GM23338 (cell line): ENCODE results near the gene CDC42BPA. TPM values are rescaled to one million over a fixed set of nuclear protein-coding genes. Genes with fewer than 3 reads are reported as not detected.

Source experiments
- ATAC-seq: fragments of 200-7000 bp; cut with Tn5 transposase; 3 replicates; pipeline ENCODE4 v1.9.1; 2020
- DNase-seq: peaks from one replicate; pipeline ENCODE4 v3.0.0-alpha.2; 2015; ENCODE audit warnings: low spot score
- H2AFZ ChIP-seq: fragments of 200-600 bp; sonication (generic); 2 replicates; pipeline ENCODE4 v1.8.0; 2016; ENCODE audit warnings: antibody characterized with exemption, mild to moderate bottlenecking, moderate library complexity
- H3F3A ChIP-seq: fragments of 200-600 bp; sonication (generic); replicated peaks from 2 replicates; pipeline ENCODE4 v1.8.0; 2017; ENCODE audit warnings: antibody characterized with exemption, mixed run types, low read depth
- H3K27ac ChIP-seq: fragments of 200-600 bp; sonication (generic); 2 replicates; pipeline ENCODE4 v1.6.1; 2016; ENCODE audit warnings: low read depth
- H3K27me3 ChIP-seq: fragments of 200-600 bp; sonication (generic); 2 replicates; pipeline ENCODE4 v1.8.0; 2016; ENCODE audit warnings: mild to moderate bottlenecking, mixed run types, moderate library complexity; ENCODE audit not compliant: insufficient read depth
- H3K36me3 ChIP-seq: fragments of 200-600 bp; sonication (generic); 2 replicates; pipeline ENCODE4 v1.8.0; 2016; ENCODE audit warnings: mild to moderate bottlenecking; ENCODE audit not compliant: insufficient read depth
- H3K4me1 ChIP-seq: fragments of 200-600 bp; sonication (generic); 2 replicates; pipeline ENCODE4 v1.8.0; 2016; ENCODE audit warnings: mild to moderate bottlenecking, moderate library complexity; ENCODE audit not compliant: insufficient read depth
- H3K4me2 ChIP-seq: fragments of 200-600 bp; sonication (generic); 2 replicates; pipeline ENCODE4 v1.7.1; 2017; ENCODE audit warnings: mixed run types
- H3K4me3 ChIP-seq: fragments of 200-600 bp; sonication (generic); 2 replicates; pipeline ENCODE4 v1.6.1; 2016; ENCODE audit warnings: mixed run types
- H3K79me2 ChIP-seq: fragments of 200-600 bp; sonication (generic); replicated peaks from 2 replicates; pipeline ENCODE4 v1.8.0; 2017; ENCODE audit warnings: mild to moderate bottlenecking; ENCODE audit not compliant: insufficient read depth
- H3K9me2 ChIP-seq: fragments of 200-600 bp; sonication (generic); 2 replicates; pipeline ENCODE4 v1.8.0; 2017; ENCODE audit not compliant: insufficient read depth
- H4K20me1 ChIP-seq: fragments of 200-600 bp; sonication (generic); replicated peaks from 2 replicates; pipeline ENCODE4 v1.8.0; 2017; ENCODE audit warnings: mild to moderate bottlenecking; ENCODE audit not compliant: insufficient read depth
- H3K27ac Mint-ChIP-seq: 2 replicates; pipeline ENCODE4 v1.8.0; 2020; ENCODE audit warnings: inconsistent platforms, mild to moderate bottlenecking, moderate library complexity, mixed read lengths
- H3K27me3 Mint-ChIP-seq: 3 replicates; pipeline ENCODE4 v1.8.0; 2022; ENCODE audit warnings: low read depth, mild to moderate bottlenecking, moderate library complexity, mixed read lengths, inconsistent platforms; ENCODE audit not compliant: insufficient read depth, poor library complexity
- H3K36me3 Mint-ChIP-seq: 3 replicates; pipeline ENCODE4 v1.8.0; 2021; ENCODE audit warnings: low read depth, mild to moderate bottlenecking, inconsistent platforms, moderate library complexity, mixed read lengths
- H3K4me1 Mint-ChIP-seq: 3 replicates; pipeline ENCODE4 v1.8.0; 2020; ENCODE audit warnings: mild to moderate bottlenecking, inconsistent platforms, mixed read lengths
- H3K4me3 Mint-ChIP-seq: 3 replicates; pipeline ENCODE4 v1.8.0; 2021; ENCODE audit warnings: moderate library complexity, mild to moderate bottlenecking, inconsistent platforms, mixed read lengths
- H3K9me3 Mint-ChIP-seq: 3 replicates; pipeline ENCODE4 v1.8.0; 2020; ENCODE audit warnings: moderate library complexity, mild to moderate bottlenecking, inconsistent platforms, mixed read lengths
- CREB1 ChIP-seq: fragments of 250-450 bp; sonication (Bioruptor Pico); IDR thresholded peaks from 2 replicates; pipeline ENCODE4 v1.5.0; 2020; ENCODE audit warnings: low read depth, mild to moderate bottlenecking, moderate library complexity
- CTCF ChIP-seq, 2 experiments: fragments of 200-600 bp in 1 of 2; sonication (generic) in 1 of 2; conservative IDR thresholded peaks; 2 replicates each; pipeline versions ENCODE4 v1.5.1 to v1.6.1; 2016 to 2017; ENCODE audit warnings: antibody characterized with exemption in 2 of 2, low read depth in 2 of 2, mild to moderate bottlenecking in 2 of 2, moderate library complexity in 1 of 2
- ETS1 ChIP-seq: IDR thresholded peaks from 2 replicates; pipeline ENCODE4 v1.6.1; 2016; ENCODE audit warnings: antibody characterized with exemption
- EZH2 ChIP-seq: fragments of 200-600 bp; sonication (generic); IDR thresholded peaks from one replicate; pipeline ENCODE4 v1.8.0; 2017; ENCODE audit warnings: antibody characterized with exemption, mild to moderate bottlenecking, low read depth; ENCODE audit not compliant: unreplicated experiment
- EZH2phosphoT487 ChIP-seq: fragments of 200-600 bp; sonication (generic); IDR thresholded peaks from one replicate; pipeline ENCODE4 v1.8.1; 2018; ENCODE audit warnings: antibody characterized with exemption; ENCODE audit not compliant: unreplicated experiment
- JUNB ChIP-seq: IDR thresholded peaks from one replicate; pipeline ENCODE4 v1.6.1; 2016; ENCODE audit warnings: antibody characterized with exemption; ENCODE audit not compliant: unreplicated experiment
- NANOG ChIP-seq: IDR thresholded peaks from 2 replicates; pipeline ENCODE4 v1.6.1; 2016; ENCODE audit warnings: antibody characterized with exemption, borderline replicate concordance
- POLR2AphosphoS5 ChIP-seq: IDR thresholded peaks from 2 replicates; pipeline ENCODE4 v1.6.1; 2016; ENCODE audit warnings: antibody characterized with exemption, low read depth
- REST ChIP-seq: IDR thresholded peaks from one replicate; pipeline ENCODE4 v1.6.1; 2018; ENCODE audit warnings: antibody characterized with exemption; ENCODE audit not compliant: unreplicated experiment
- STAT1 ChIP-seq: IDR thresholded peaks from one replicate; pipeline ENCODE4 v1.6.1; 2016; ENCODE audit warnings: antibody characterized with exemption; ENCODE audit not compliant: unreplicated experiment
- ZNF114 ChIP-seq: fragments of 250-450 bp; sonication (Bioruptor Pico); IDR thresholded peaks from 2 replicates; pipeline ENCODE4 v1.5.0; 2020; ENCODE audit warnings: mild to moderate bottlenecking, moderate library complexity
- ZNF331 ChIP-seq: fragments of 250-450 bp; sonication (Bioruptor Pico); IDR thresholded peaks from 2 replicates; pipeline ENCODE4 v1.5.0; 2020; ENCODE audit warnings: low read depth, mild to moderate bottlenecking, moderate library complexity
- ZNF462 ChIP-seq: fragments of 250-450 bp; sonication (Bioruptor Pico); IDR thresholded peaks from 2 replicates; pipeline ENCODE4 v1.5.0; 2020; ENCODE audit warnings: mild to moderate bottlenecking, moderate library complexity
- polyA plus RNA-seq: library from polyadenylated mRNA; unstranded; fragments of >200 nt; fragmentation: Nextera tagmentation; extraction: Ambion mirVana; gene quantifications from 2 replicates; pipeline ENCODE4 v1.2.1, GENCODE V29; 2016
- total RNA-seq: library from RNA; depleted of rRNA; stranded (reverse); fragments of >200 nt; shearing (Covaris generic); gene quantifications from 2 replicates; pipeline ENCODE4 v1.2.3, GENCODE V29; 2014

CDC42BPA gene
- total and polyA plus RNA-seq, 2 experiments from 2014 or later, result 17.7 to 40.1 TPM

- Mint-ChIP-seq H3K27ac (no peak overlapping the region; the same call in 1 of the 2 replicates), H3K36me3 (peaks cover 23% of the 10 kb centered on the region; the same call in 2 of the 3 replicates), H3K27me3 (no peaks in the 10 kb centered on the region), H3K4me3 (no peak overlapping the region), H3K9me3 (no peaks in the 10 kb centered on the region; the same call in 2 of the 3 replicates), H3K4me1 (no peaks in the 10 kb centered on the region)
- H3K27ac ChIP-seq, result no peak overlapping the region
- H4K20me1 ChIP-seq, result no peaks in the 10 kb centered on the region
- TF ChIP-seq ETS1, result no peak
- TF ChIP-seq POLR2AphosphoS5, result no peak
- TF ChIP-seq CTCF (conservative IDR thresholded peaks at IDR 0.05; ENCODE audit: low read depth in 2 of 2), result no peak
- TF ChIP-seq ZNF462, result no peak
- no peak for TF ChIP-seq EZH2phosphoT487
- TF ChIP-seq ZNF331 (CRISPR knock-in tag), result no peak
- TF ChIP-seq NANOG, result no peak
- TF ChIP-seq ZNF114 (CRISPR knock-in tag), result no peak
- no peak for TF ChIP-seq EZH2
- no peak for TF ChIP-seq CREB1
- TF ChIP-seq REST, result no peak
- TF ChIP-seq JUNB, result no peak
- no peak for TF ChIP-seq STAT1
- no peaks in the 10 kb centered on the region for H3K36me3 ChIP-seq
- H3F3A ChIP-seq, result no peaks in the 10 kb centered on the region
- no peaks in the 10 kb centered on the region for H3K79me2 ChIP-seq
- no peak overlapping the region for H2AFZ ChIP-seq
- H3K4me1 ChIP-seq, result no peaks in the 10 kb centered on the region
- H3K4me3 ChIP-seq, result no peak overlapping the region
- no peaks in the 10 kb centered on the region for H3K27me3 ChIP-seq
- no peak for ATAC-seq
- H3K4me2 ChIP-seq, result no peak overlapping the region
- no peak for DNase-seq
- H3K9me2 ChIP-seq, result no peaks in the 10 kb centered on the region
Observed at GRCh38 chr1:227065311-227065710, 253.0 kb downstream of the CDC42BPA start.
